GM12865 (cell line): ENCODE results near the gene CAPN10.
"Not testable (repeated sequence)": the region's sequence is repeated elsewhere in the genome, so short reads cannot be mapped to it uniquely, and the experiment has no call there.

ENCODE experiments used
- DNase-seq: peaks from one replicate; pipeline ENCODE4 v3.0.0; 2010; ENCODE audit warnings: low read depth
- H3K4me3 ChIP-seq: 2 replicates; pipeline ENCODE4 v1.5.1; 2011; ENCODE audit warnings: mild to moderate bottlenecking, low read depth, low read length, control low read depth
- CTCF ChIP-seq: IDR thresholded peaks from 2 replicates; pipeline ENCODE4 v1.5.1; 2011; ENCODE audit warnings: low read length, control low read depth, low read depth, inconsistent platforms; ENCODE audit not compliant: insufficient read depth; ENCODE audit errors: missing control alignments

CAPN10 gene

GRCh38 chr2:240558236-240558761 lies 28.2 kb upstream of the CAPN10 start:
- no peak for DNase-seq
- no peak for TF ChIP-seq CTCF
- peak overlapping the region; percentile 49 for H3K4me3 ChIP-seq

- H3K4me3 ChIP-seq = peak overlapping the region; percentile 82
- TF ChIP-seq CTCF = no peak
- no peak for DNase-seq
Observed at GRCh38 chr2:240559286-240559685, 27.2 kb upstream of the CAPN10 start.

- peak; percentile 94 for DNase-seq
- no peak for TF ChIP-seq CTCF
- peak within 1 kb of the TSS; percentile 90 for H3K4me3 ChIP-seq
Observed at GRCh38 chr2:240560084-240560479, 26.5 kb upstream of the CAPN10 start, which contains the start of gene DUSP28. Gene DUSP28 (plus strand): TSS chr2:240560357. CDS start chr2:240560685, 328 bp downstream.

GRCh38 chr2:240560480-240561324 lies 25.8 kb upstream of the CAPN10 start:
- DNase-seq = peak; percentile 99
- H3K4me3 ChIP-seq = peak overlapping the region; percentile 90
- TF ChIP-seq CTCF = no peak

- peak overlapping the region; percentile 90 for H3K4me3 ChIP-seq
- no peak for TF ChIP-seq CTCF
- DNase-seq = peak; percentile 75
Observed at GRCh38 chr2:240561325-240561971, 25.1 kb upstream of the CAPN10 start.

- not testable (repeated sequence) for H3K4me3 ChIP-seq, DNase-seq
Observed at GRCh38 chr2:240563231-240563630, 23.3 kb upstream of the CAPN10 start.

GRCh38 chr2:240563951-240564560 lies 22.5 kb upstream of the CAPN10 start:
- DNase-seq = no peak
- H3K4me3 ChIP-seq = no peak overlapping the region
- TF ChIP-seq CTCF = no peak
